AG04450 (cell line): ENCODE measurements around the gene SCN1A. TPM values are rescaled to one million over a fixed set of nuclear protein-coding genes. Genes with fewer than 3 reads are reported as not detected.

ENCODE experiments used
- CTCF ChIA-PET: fragments of 300-600, 350-600 bp; formaldehyde crosslinking; extraction: SDS; loops from one replicate; lab custom pipeline; 2022; ENCODE audit warnings: antibody characterized with exemption, inconsistent platforms; lab: Charles Lee
- POLR2A ChIA-PET: fragments of 350-600 bp; formaldehyde crosslinking; extraction: SDS; loops from one replicate; lab custom pipeline; 2021; ENCODE audit warnings: antibody characterized with exemption, inconsistent platforms; lab: Yijun Ruan, JAX
- DNase-seq: peaks from one replicate; pipeline ENCODE4 v3.0.0-alpha.2; 2011; ENCODE audit warnings: low read depth, low spot score
- H3K27ac ChIP-seq: one replicate; pipeline ENCODE4 v1.5.1; 2012; ENCODE audit warnings: low read depth, low read length, control low read depth
- H3K27me3 ChIP-seq: one replicate; pipeline ENCODE4 v1.6.0; 2012; ENCODE audit warnings: low read length; ENCODE audit not compliant: control insufficient read depth, insufficient read depth
- H3K4me3 ChIP-seq: 2 replicates; pipeline ENCODE4 v1.5.1; 2011; ENCODE audit warnings: mild to moderate bottlenecking, low read depth, low read length, control low read depth
- H3K9me3 ChIP-seq: 2 replicates; pipeline ENCODE4 v1.5.1; 2012; ENCODE audit warnings: low read length; ENCODE audit not compliant: control insufficient read depth, insufficient read depth
- CTCF ChIP-seq: IDR thresholded peaks from 2 replicates; pipeline ENCODE4 v1.5.1; 2011; ENCODE audit warnings: low read depth, low read length, control low read depth, inconsistent platforms
- polyA plus RNA-seq: library from polyadenylated mRNA; depleted of rRNA; stranded (reverse); fragments of >200 nt; gene quantifications from 2 replicates; pipeline ENCODE4 v1.2.3, GENCODE V29; 2011

Gene SCN1A
- polyA plus RNA-seq, 1 experiment = not detected

GRCh38 chr2:166118180-166118579, 9.6 kb downstream of the SCN1A start:
- Histone ChIP-seq H3K4me3 (no peak overlapping the region), H3K27ac (no peak overlapping the region), H3K9me3 (no peaks in the 10 kb centered on the region), H3K27me3 (no peaks in the 10 kb centered on the region)
- DNase-seq = no peak
- TF ChIP-seq CTCF = no peak
- POLR2A ChIA-PET = no interaction called here
- CTCF ChIA-PET = interaction anchor here (0.6 to 7.2 kb wide), 2 partner anchors 10 to 408 kb away, joined by 3 to 60 read pairs; partner anchors contain the start of gene SCN1A

GRCh38 chr2:166117491-166117890, 10.3 kb downstream of the SCN1A start:
- DNase-seq = no peak
- Histone ChIP-seq H3K9me3 (no peaks in the 10 kb centered on the region), H3K27me3 (no peaks in the 10 kb centered on the region), H3K4me3 (no peak overlapping the region), H3K27ac (no peak overlapping the region)
- ChIA-PET POLR2A (no interaction called here), CTCF (interaction anchor here (0.6 to 7.2 kb wide), 2 partner anchors 11 to 409 kb away, joined by 3 to 60 read pairs; partner anchors contain the start of gene SCN1A)
- no peak for TF ChIP-seq CTCF

- POLR2A ChIA-PET = no interaction called here
- CTCF ChIA-PET = interaction anchor here (0.6 to 7.2 kb wide), 3 partner anchors 9 to 295 kb away, joined by 3 to 60 read pairs (median 8); partner anchors contain the start of gene SCN1A
Measured at GRCh38 chr2:166115589-166115988, 12.2 kb downstream of the SCN1A start.

GRCh38 chr2:166112193-166112605, 15.6 kb downstream of the SCN1A start:
- CTCF ChIA-PET = interaction anchor here (0.6 to 7.2 kb wide), 3 partner anchors 16 to 1069 kb away, joined by 3 to 60 read pairs (median 12); partner anchors contain the start of gene SCN1A
- no peak for TF ChIP-seq CTCF
- Histone ChIP-seq H3K27ac (no peak overlapping the region), H3K9me3 (no peaks in the 10 kb centered on the region), H3K27me3 (no peaks in the 10 kb centered on the region), H3K4me3 (no peak overlapping the region)
- POLR2A ChIA-PET = no interaction called here
- no peak for DNase-seq

More at GRCh38 chr2:166115589-166115988, 12.2 kb downstream of the SCN1A start:
- TF ChIP-seq CTCF = no peak
- Histone ChIP-seq H3K27me3 (no peaks in the 10 kb centered on the region), H3K4me3 (no peak overlapping the region), H3K9me3 (no peaks in the 10 kb centered on the region), H3K27ac (no peak overlapping the region)
- DNase-seq = no peak

GRCh38 chr2:166106431-166107015, 21.3 kb downstream of the SCN1A start:
- DNase-seq = no peak
- ChIA-PET POLR2A (no interaction called here), CTCF (interaction anchor here (0.6 to 2.2 kb wide), 14 partner anchors 8 to 1304 kb away, joined by 3 to 38 read pairs (median 4); partner anchors contain the start of gene SCN1A)
- TF ChIP-seq CTCF = peak; percentile 55
- H3K27me3 ChIP-seq = no peaks in the 10 kb centered on the region
- no peaks in the 10 kb centered on the region; the same call in 1 of the 2 replicates for H3K9me3 ChIP-seq
- H3K27ac ChIP-seq = no peak overlapping the region
- no peak overlapping the region for H3K4me3 ChIP-seq
